GM23338 (cell line): ENCODE data around the gene FARP1. TPM values are rescaled to one million over a fixed set of nuclear protein-coding genes. Genes with fewer than 3 reads are reported as not detected.

Experiments
- ATAC-seq: fragments of 200-7000 bp; cut with Tn5 transposase; 3 replicates; pipeline ENCODE4 v1.9.1; 2020
- DNase-seq: peaks from one replicate; pipeline ENCODE4 v3.0.0-alpha.2; 2015; ENCODE audit warnings: low spot score
- H2AFZ ChIP-seq: fragments of 200-600 bp; sonication (generic); 2 replicates; pipeline ENCODE4 v1.8.0; 2016; ENCODE audit warnings: antibody characterized with exemption, mild to moderate bottlenecking, moderate library complexity
- H3F3A ChIP-seq: fragments of 200-600 bp; sonication (generic); replicated peaks from 2 replicates; pipeline ENCODE4 v1.8.0; 2017; ENCODE audit warnings: antibody characterized with exemption, mixed run types, low read depth
- H3K27ac ChIP-seq: fragments of 200-600 bp; sonication (generic); 2 replicates; pipeline ENCODE4 v1.6.1; 2016; ENCODE audit warnings: low read depth
- H3K27me3 ChIP-seq: fragments of 200-600 bp; sonication (generic); 2 replicates; pipeline ENCODE4 v1.8.0; 2016; ENCODE audit warnings: mild to moderate bottlenecking, mixed run types, moderate library complexity; ENCODE audit not compliant: insufficient read depth
- H3K36me3 ChIP-seq: fragments of 200-600 bp; sonication (generic); 2 replicates; pipeline ENCODE4 v1.8.0; 2016; ENCODE audit warnings: mild to moderate bottlenecking; ENCODE audit not compliant: insufficient read depth
- H3K4me1 ChIP-seq: fragments of 200-600 bp; sonication (generic); 2 replicates; pipeline ENCODE4 v1.8.0; 2016; ENCODE audit warnings: mild to moderate bottlenecking, moderate library complexity; ENCODE audit not compliant: insufficient read depth
- H3K4me2 ChIP-seq: fragments of 200-600 bp; sonication (generic); 2 replicates; pipeline ENCODE4 v1.7.1; 2017; ENCODE audit warnings: mixed run types
- H3K4me3 ChIP-seq: fragments of 200-600 bp; sonication (generic); 2 replicates; pipeline ENCODE4 v1.6.1; 2016; ENCODE audit warnings: mixed run types
- H3K79me2 ChIP-seq: fragments of 200-600 bp; sonication (generic); replicated peaks from 2 replicates; pipeline ENCODE4 v1.8.0; 2017; ENCODE audit warnings: mild to moderate bottlenecking; ENCODE audit not compliant: insufficient read depth
- H3K9me2 ChIP-seq: fragments of 200-600 bp; sonication (generic); 2 replicates; pipeline ENCODE4 v1.8.0; 2017; ENCODE audit not compliant: insufficient read depth
- H4K20me1 ChIP-seq: fragments of 200-600 bp; sonication (generic); replicated peaks from 2 replicates; pipeline ENCODE4 v1.8.0; 2017; ENCODE audit warnings: mild to moderate bottlenecking; ENCODE audit not compliant: insufficient read depth
- H3K27ac Mint-ChIP-seq: 2 replicates; pipeline ENCODE4 v1.8.0; 2020; ENCODE audit warnings: inconsistent platforms, mild to moderate bottlenecking, moderate library complexity, mixed read lengths
- H3K27me3 Mint-ChIP-seq: 3 replicates; pipeline ENCODE4 v1.8.0; 2022; ENCODE audit warnings: low read depth, mild to moderate bottlenecking, moderate library complexity, mixed read lengths, inconsistent platforms; ENCODE audit not compliant: insufficient read depth, poor library complexity
- H3K36me3 Mint-ChIP-seq: 3 replicates; pipeline ENCODE4 v1.8.0; 2021; ENCODE audit warnings: low read depth, mild to moderate bottlenecking, inconsistent platforms, moderate library complexity, mixed read lengths
- H3K4me1 Mint-ChIP-seq: 3 replicates; pipeline ENCODE4 v1.8.0; 2020; ENCODE audit warnings: mild to moderate bottlenecking, inconsistent platforms, mixed read lengths
- H3K4me3 Mint-ChIP-seq: 3 replicates; pipeline ENCODE4 v1.8.0; 2021; ENCODE audit warnings: moderate library complexity, mild to moderate bottlenecking, inconsistent platforms, mixed read lengths
- H3K9me3 Mint-ChIP-seq: 3 replicates; pipeline ENCODE4 v1.8.0; 2020; ENCODE audit warnings: moderate library complexity, mild to moderate bottlenecking, inconsistent platforms, mixed read lengths
- CREB1 ChIP-seq: fragments of 250-450 bp; sonication (Bioruptor Pico); IDR thresholded peaks from 2 replicates; pipeline ENCODE4 v1.5.0; 2020; ENCODE audit warnings: low read depth, mild to moderate bottlenecking, moderate library complexity
- ETS1 ChIP-seq: IDR thresholded peaks from 2 replicates; pipeline ENCODE4 v1.6.1; 2016; ENCODE audit warnings: antibody characterized with exemption
- EZH2 ChIP-seq: fragments of 200-600 bp; sonication (generic); IDR thresholded peaks from one replicate; pipeline ENCODE4 v1.8.0; 2017; ENCODE audit warnings: antibody characterized with exemption, mild to moderate bottlenecking, low read depth; ENCODE audit not compliant: unreplicated experiment
- NANOG ChIP-seq: IDR thresholded peaks from 2 replicates; pipeline ENCODE4 v1.6.1; 2016; ENCODE audit warnings: antibody characterized with exemption, borderline replicate concordance
- POLR2AphosphoS5 ChIP-seq: IDR thresholded peaks from 2 replicates; pipeline ENCODE4 v1.6.1; 2016; ENCODE audit warnings: antibody characterized with exemption, low read depth
- REST ChIP-seq: IDR thresholded peaks from one replicate; pipeline ENCODE4 v1.6.1; 2018; ENCODE audit warnings: antibody characterized with exemption; ENCODE audit not compliant: unreplicated experiment
- STAT1 ChIP-seq: IDR thresholded peaks from one replicate; pipeline ENCODE4 v1.6.1; 2016; ENCODE audit warnings: antibody characterized with exemption; ENCODE audit not compliant: unreplicated experiment
- ZNF331 ChIP-seq: fragments of 250-450 bp; sonication (Bioruptor Pico); IDR thresholded peaks from 2 replicates; pipeline ENCODE4 v1.5.0; 2020; ENCODE audit warnings: low read depth, mild to moderate bottlenecking, moderate library complexity
- ZNF462 ChIP-seq: fragments of 250-450 bp; sonication (Bioruptor Pico); IDR thresholded peaks from 2 replicates; pipeline ENCODE4 v1.5.0; 2020; ENCODE audit warnings: mild to moderate bottlenecking, moderate library complexity
- polyA plus RNA-seq: library from polyadenylated mRNA; unstranded; fragments of >200 nt; fragmentation: Nextera tagmentation; extraction: Ambion mirVana; gene quantifications from 2 replicates; pipeline ENCODE4 v1.2.1, GENCODE V29; 2016
- total RNA-seq: library from RNA; depleted of rRNA; stranded (reverse); fragments of >200 nt; shearing (Covaris generic); gene quantifications from 2 replicates; pipeline ENCODE4 v1.2.3, GENCODE V29; 2014

FARP1 gene
- total and polyA plus RNA-seq, 2 experiments from 2014 or later: 53.6 to 82.5 TPM

- TF ChIP-seq REST: no peak
These were observed 45.8 kb downstream of the FARP1 start (continued) for GRCh38 chr13:98188544-98189166.

- Mint-ChIP-seq H3K27ac (no peak overlapping the region), H3K36me3 (no peaks in the 10 kb centered on the region), H3K9me3 (no peaks in the 10 kb centered on the region), H3K4me1 (peaks cover 29% of the 10 kb centered on the region), H3K4me3 (no peak overlapping the region), H3K27me3 (peaks cover 5% of the 10 kb centered on the region)
- Histone ChIP-seq H3K4me3 (no peak overlapping the region), H3K36me3 (no peaks in the 10 kb centered on the region), H2AFZ (no peak overlapping the region), H3F3A (no peaks in the 10 kb centered on the region), H3K4me1 (peaks cover 20% of the 10 kb centered on the region), H3K27ac (no peak overlapping the region), H3K9me2 (no peaks in the 10 kb centered on the region), H3K27me3 (no peaks in the 10 kb centered on the region), H3K4me2 (no peak overlapping the region), H4K20me1 (peaks cover 5% of the 10 kb centered on the region; the same call in 1 of the 2 replicates), H3K79me2 (peaks cover 92% of the 10 kb centered on the region)
- ATAC-seq: no peak
- DNase-seq: no peak
- no peak for TF ChIP-seq POLR2AphosphoS5
- TF ChIP-seq STAT1: no peak
- TF ChIP-seq ZNF331: no peak
- TF ChIP-seq ETS1: no peak
- no peak for TF ChIP-seq EZH2
- no peak for TF ChIP-seq CREB1 (CRISPR knock-in tag)
- no peak for TF ChIP-seq REST
- TF ChIP-seq NANOG: no peak
- no peak for TF ChIP-seq ZNF462 (CRISPR knock-in tag)
These were observed 47.1 kb downstream of the FARP1 start for GRCh38 chr13:98189841-98190505.
